Nephron (organoid): ENCODE data around the gene GP1BA.

ENCODE experiments used
- H3K27ac Mint-ChIP-seq, 3 experiments: 2 replicates each; pipeline ENCODE4 v1.8.0; 2020; ENCODE audit warnings: mixed read lengths in 3 of 3, mild to moderate bottlenecking in 2 of 3, moderate library complexity in 1 of 3
- H3K27me3 Mint-ChIP-seq: 2 replicates; pipeline ENCODE4 v1.8.0; 2021; ENCODE audit warnings: low read depth, mild to moderate bottlenecking, moderate library complexity, mixed read lengths
- H3K36me3 Mint-ChIP-seq: 2 replicates; pipeline ENCODE4 v1.8.0; 2020; ENCODE audit warnings: low read depth, mixed read lengths
- H3K4me1 Mint-ChIP-seq: 2 replicates; pipeline ENCODE4 v1.8.0; 2020; ENCODE audit warnings: mixed read lengths
- H3K4me3 Mint-ChIP-seq, 3 experiments: 2 replicates each; pipeline ENCODE4 v1.8.0; 2020; ENCODE audit warnings: mild to moderate bottlenecking in 3 of 3, mixed read lengths in 3 of 3, moderate library complexity in 2 of 3
- H3K9me3 Mint-ChIP-seq: 2 replicates; pipeline ENCODE4 v1.8.0; 2020; ENCODE audit warnings: mixed read lengths
- TF ChIP-seq, protein P1 (sequence below), 3 experiments: fragments of 200-600 bp; sonication (generic); IDR thresholded peaks; one replicate each; pipeline ENCODE4 v1.5.0; 2021; ENCODE audit warnings: antibody characterized with exemption in 3 of 3; ENCODE audit not compliant: unreplicated experiment in 3 of 3

GP1BA gene

DNA sequence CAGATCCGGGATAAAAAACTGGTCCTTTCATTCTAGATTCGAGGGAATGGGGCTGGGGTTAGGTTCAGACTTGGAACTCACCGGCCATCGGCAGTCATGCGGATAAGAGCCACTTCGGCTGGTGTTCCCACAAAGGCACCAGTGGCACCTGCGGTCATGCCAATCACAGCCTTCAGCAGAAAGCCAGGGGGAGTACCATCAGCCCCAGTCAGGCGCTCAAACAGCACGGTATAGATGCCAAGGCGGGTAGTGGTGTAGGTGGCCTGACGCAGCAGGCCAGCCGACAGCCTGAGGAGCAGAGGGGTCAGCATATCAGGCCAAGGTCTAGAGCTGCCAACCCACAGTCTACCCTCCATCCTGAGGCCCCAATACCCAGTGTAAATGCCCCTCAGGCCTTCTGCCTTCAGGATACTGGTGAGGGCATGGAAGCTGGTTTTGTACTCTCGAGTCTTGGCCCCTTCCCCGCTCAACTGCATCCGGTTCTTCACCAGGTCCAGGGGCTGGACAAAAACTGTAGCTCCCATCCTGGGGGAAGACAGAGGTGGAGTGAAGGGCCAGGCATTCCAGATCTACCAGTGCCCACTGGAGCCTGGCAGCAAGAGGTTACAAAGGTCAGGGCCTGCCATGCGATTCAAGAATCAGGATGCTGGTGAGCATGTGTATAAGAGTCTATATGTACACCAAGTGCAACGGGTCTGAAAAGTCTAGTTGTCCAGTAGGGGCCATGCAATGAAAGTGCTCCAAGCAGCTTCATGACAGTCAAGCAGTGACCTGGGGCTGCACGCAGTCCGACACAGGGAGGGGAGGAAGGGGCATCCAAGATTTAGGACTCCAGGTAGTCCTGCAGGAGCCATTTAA lies 6.8 kb downstream of the GP1BA start:
- Mint-ChIP-seq H3K4me1 (peaks cover 47% of the 10 kb centered on the region), H3K27me3 (no peaks in the 10 kb centered on the region), H3K27ac (peak overlapping the region; percentile 97 to 100 (median 99)), H3K4me3 (peak overlapping the region; percentile 91 to 98 (median 93)), H3K36me3 (peaks cover 33% of the 10 kb centered on the region), H3K9me3 (no peaks in the 10 kb centered on the region)
- TF ChIP-seq, protein P1, sequence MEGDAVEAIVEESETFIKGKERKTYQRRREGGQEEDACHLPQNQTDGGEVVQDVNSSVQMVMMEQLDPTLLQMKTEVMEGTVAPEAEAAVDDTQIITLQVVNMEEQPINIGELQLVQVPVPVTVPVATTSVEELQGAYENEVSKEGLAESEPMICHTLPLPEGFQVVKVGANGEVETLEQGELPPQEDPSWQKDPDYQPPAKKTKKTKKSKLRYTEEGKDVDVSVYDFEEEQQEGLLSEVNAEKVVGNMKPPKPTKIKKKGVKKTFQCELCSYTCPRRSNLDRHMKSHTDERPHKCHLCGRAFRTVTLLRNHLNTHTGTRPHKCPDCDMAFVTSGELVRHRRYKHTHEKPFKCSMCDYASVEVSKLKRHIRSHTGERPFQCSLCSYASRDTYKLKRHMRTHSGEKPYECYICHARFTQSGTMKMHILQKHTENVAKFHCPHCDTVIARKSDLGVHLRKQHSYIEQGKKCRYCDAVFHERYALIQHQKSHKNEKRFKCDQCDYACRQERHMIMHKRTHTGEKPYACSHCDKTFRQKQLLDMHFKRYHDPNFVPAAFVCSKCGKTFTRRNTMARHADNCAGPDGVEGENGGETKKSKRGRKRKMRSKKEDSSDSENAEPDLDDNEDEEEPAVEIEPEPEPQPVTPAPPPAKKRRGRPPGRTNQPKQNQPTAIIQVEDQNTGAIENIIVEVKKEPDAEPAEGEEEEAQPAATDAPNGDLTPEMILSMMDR (IDR thresholded peaks at IDR 0.05; ENCODE audit: unreplicated experiment in 3 of 3), result no peak

DNA sequence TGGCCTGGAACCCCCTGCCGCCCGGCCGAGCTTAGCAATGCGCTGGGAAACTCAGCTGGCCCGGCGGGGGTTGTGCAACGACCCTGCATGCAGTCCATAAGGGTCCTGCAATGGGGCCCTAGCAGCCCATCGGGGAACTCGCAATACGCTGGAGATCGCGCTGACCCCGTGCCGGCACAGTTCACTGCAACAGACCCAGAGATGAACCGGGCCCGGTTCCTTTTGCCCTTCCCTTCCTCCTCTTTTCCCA lies 7.4 kb downstream of the GP1BA start:
- Mint-ChIP-seq H3K36me3 (peaks cover 38% of the 10 kb centered on the region), H3K27ac (peak overlapping the region; percentile 97 to 100 (median 99)), H3K27me3 (no peaks in the 10 kb centered on the region), H3K9me3 (no peaks in the 10 kb centered on the region), H3K4me3 (peak overlapping the region; percentile 91 to 98 (median 93)), H3K4me1 (peaks cover 47% of the 10 kb centered on the region)
- TF ChIP-seq, protein P1 (IDR thresholded peaks at IDR 0.05; ENCODE audit: unreplicated experiment in 3 of 3), result no peak

DNA sequence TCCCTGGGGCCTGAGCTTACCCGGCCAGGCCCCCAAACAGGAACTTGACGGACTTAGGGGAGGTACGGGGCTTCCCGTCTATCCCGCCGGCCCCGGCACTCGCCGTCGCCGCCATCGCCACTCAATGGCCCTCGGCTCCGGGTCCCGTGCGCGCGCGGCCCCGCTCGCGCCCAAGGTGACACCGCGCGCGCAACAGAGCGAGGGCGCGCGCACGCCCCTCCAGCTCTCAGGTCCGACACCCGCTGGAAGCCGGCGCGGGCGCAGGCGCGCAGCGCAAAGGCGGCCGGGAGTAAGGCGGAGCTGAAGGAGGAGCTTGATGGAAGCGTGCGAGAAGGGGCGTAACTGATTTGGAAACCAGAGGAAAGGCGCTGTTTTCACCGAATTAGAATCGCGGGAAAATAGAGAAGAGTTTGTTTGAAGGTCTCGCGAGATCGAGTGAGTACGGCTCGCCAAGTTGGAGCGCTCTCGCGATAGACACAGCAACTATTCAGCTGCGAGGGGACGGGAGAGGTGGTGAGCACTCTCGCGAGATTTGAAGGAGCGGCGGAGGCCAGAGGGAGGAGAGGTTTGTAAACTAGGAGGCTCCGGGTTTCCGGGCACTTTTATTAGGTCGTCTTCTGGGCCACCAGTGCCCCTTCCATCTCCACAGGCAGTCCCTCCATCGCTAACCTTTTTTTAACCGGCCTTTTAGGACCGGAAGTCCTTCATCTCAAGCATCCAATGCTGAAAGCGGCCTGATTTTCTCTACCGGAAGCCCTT lies 7.9 kb downstream of the GP1BA start, which contains the start of the genes RNF167 and SLC25A11:
Gene RNF167, plus strand, starts transcription at position 473 of the 759 bp plus-strand sequence. CDS start 642 bp downstream, outside the sequence.
Gene SLC25A11, minus strand, starts transcription at position 251 of the 759 bp plus-strand sequence. Its CDS starts 136 bp downstream, at position 115.
- Mint-ChIP-seq H3K4me1 (peaks cover 47% of the 10 kb centered on the region), H3K27ac (peak within 1 kb of the TSS; percentile 99 to 100 (median 100)), H3K9me3 (no peaks in the 10 kb centered on the region), H3K27me3 (no peaks in the 10 kb centered on the region), H3K4me3 (peak within 1 kb of the TSS; percentile 91 to 98 (median 93)), H3K36me3 (peaks cover 43% of the 10 kb centered on the region)
- TF ChIP-seq, protein P1 (IDR thresholded peaks at IDR 0.05; ENCODE audit: unreplicated experiment in 3 of 3), result no peak

DNA sequence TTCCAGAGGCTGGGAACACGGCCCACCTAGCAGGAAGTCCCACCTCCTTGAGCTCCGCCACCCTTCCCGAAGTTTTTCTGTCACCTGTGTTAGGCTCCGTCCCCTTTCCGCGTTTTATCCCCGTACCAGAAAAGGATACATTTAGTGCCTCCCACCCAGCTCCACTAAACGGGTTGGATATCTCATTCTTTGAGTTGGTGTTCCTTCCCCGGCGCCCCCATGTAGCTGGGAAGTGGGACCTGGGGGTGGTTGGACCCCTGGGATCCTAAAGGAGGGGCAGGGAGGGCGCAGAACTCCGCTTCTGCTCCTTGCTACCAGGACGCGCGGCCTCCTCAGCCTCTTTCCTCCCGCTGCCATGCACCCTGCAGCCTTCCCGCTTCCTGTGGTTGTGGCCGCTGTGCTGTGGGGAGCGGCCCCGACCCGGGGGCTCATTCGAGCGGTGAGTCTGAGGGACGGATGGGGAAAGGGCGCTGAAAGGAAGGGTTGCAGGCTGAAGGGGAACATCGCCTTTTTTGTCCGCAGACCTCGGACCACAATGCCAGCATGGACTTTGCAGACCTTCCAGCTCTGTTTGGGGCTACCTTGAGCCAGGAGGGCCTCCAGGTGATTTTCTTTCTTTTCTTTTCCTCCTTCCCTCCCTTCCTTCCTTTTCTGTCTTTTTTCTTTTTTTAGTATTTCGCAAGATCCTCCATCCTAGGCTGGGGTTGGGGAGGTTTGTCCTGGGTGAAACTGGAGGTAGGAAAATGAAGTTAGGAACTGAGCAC lies 8.7 kb downstream of the GP1BA start:
- H3K36me3 Mint-ChIP-seq, result peaks cover 51% of the 10 kb centered on the region
- no peaks in the 10 kb centered on the region for H3K27me3 Mint-ChIP-seq
- H3K4me3 Mint-ChIP-seq, result peak overlapping the region; percentile 91 to 98 (median 93)
- H3K9me3 Mint-ChIP-seq, result no peaks in the 10 kb centered on the region
- peaks cover 54% of the 10 kb centered on the region for H3K4me1 Mint-ChIP-seq
- peak overlapping the region; percentile 99 to 100 (median 100) for H3K27ac Mint-ChIP-seq
- TF ChIP-seq, protein P1 (IDR thresholded peaks at IDR 0.05; ENCODE audit: unreplicated experiment in 3 of 3), result no peak

DNA sequence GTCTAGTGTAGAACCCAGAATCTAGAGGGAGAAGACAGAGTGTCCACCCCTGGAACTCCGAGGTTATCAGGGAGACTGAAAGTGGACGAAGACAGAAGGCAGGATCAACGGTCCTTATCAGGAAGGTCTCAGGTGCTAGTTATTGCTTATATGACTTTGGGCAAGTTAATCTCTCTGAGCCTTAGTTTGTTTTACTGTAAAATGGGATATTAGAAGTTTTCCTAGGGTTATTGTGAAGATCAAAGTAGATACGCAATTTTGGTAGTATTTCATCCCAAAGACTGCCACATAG lies 9.2 kb downstream of the GP1BA start:
- Mint-ChIP-seq H3K9me3 (no peaks in the 10 kb centered on the region), H3K36me3 (peaks cover 51% of the 10 kb centered on the region), H3K27me3 (no peaks in the 10 kb centered on the region), H3K4me3 (peak overlapping the region; percentile 91 to 98 (median 93)), H3K27ac (peak overlapping the region; percentile 73 to 100 (median 99)), H3K4me1 (peaks cover 57% of the 10 kb centered on the region)
- TF ChIP-seq, protein P1 (IDR thresholded peaks at IDR 0.05; ENCODE audit: unreplicated experiment in 3 of 3), result no peak
